ENCODE measurements around the gene FAAP24. TPM values are rescaled to one million over a fixed set of nuclear protein-coding genes. Genes with fewer than 3 reads are reported as not detected.
"Not testable (repeated sequence)": the region's sequence is repeated elsewhere in the genome, so short reads cannot be mapped to it uniquely, and the experiment has no call there.

Gene FAAP24
- total and polyA plus RNA-seq, 4 experiments from 2014 or later, result 0.78 to 2.3 (median 1.6) TPM

GRCh38 chr19:33010891-33011290, 38.8 kb downstream of the FAAP24 start:
- POLR2A ChIA-PET (ENCODE audit: partially characterized antibody); H3K36me3 Mint-ChIP-seq; H3K27ac ChIP-seq (ENCODE audit: low read depth, low read length); H3K36me3 ChIP-seq (ENCODE audit: insufficient read depth, low read length); H3K9me3 Mint-ChIP-seq; H3K4me1 ChIP-seq (ENCODE audit: insufficient read depth, low read length); H3K9me3 ChIP-seq (ENCODE audit: control insufficient read depth in 1 of 2, low read length in 2 of 2); DNase-seq; H3K4me3 Mint-ChIP-seq; intact Hi-C loops (cut with micrococcal nuclease); CTCF ChIA-PET (ENCODE audit: partially characterized antibody); H3K4me1 Mint-ChIP-seq; H3K27me3 Mint-ChIP-seq; H3K4me3 ChIP-seq (ENCODE audit: low read length in 2 of 2); H3K27ac Mint-ChIP-seq; H3K27me3 ChIP-seq (ENCODE audit: insufficient read depth, low read length): not testable (repeated sequence)

- peaks cover 0 to 8% (median under 1%) of the 10 kb centered on the region in 8 donors for H3K9me3 Mint-ChIP-seq
- no peak overlapping the region for H3K27ac Mint-ChIP-seq
- Histone ChIP-seq H3K36me3 (ENCODE audit: insufficient read depth, low read length) (no peaks in the 10 kb centered on the region), H3K9me3 (ENCODE audit: control insufficient read depth in 1 of 2, low read length in 2 of 2) (no peaks in the 10 kb centered on the region), H3K4me3 (ENCODE audit: low read length in 2 of 2) (no peak overlapping the region), H3K27me3 (ENCODE audit: insufficient read depth, low read length) (no peaks in the 10 kb centered on the region), H3K27ac (ENCODE audit: low read depth, low read length) (no peak overlapping the region), H3K4me1 (ENCODE audit: insufficient read depth, low read length) (no peaks in the 10 kb centered on the region)
- CTCF ChIA-PET (ENCODE audit: partially characterized antibody), result no interaction called here
- no peak for DNase-seq
- no peaks in the 10 kb centered on the region for H3K4me1 Mint-ChIP-seq
- intact Hi-C loops (cut with micrococcal nuclease), result no loop called here
- H3K27me3 Mint-ChIP-seq, result peaks cover 0 to 2% of the 10 kb centered on the region in 2 donors
- H3K36me3 Mint-ChIP-seq, result no peaks in the 10 kb centered on the region
- no peak overlapping the region for H3K4me3 Mint-ChIP-seq
- POLR2A ChIA-PET (ENCODE audit: partially characterized antibody), result no interaction called here
Observed at GRCh38 chr19:33022472-33023116, 50.6 kb downstream of the FAAP24 start.

GRCh38 chr19:33024398-33024797, 52.4 kb downstream of the FAAP24 start:
- POLR2A ChIA-PET (ENCODE audit: partially characterized antibody), result no interaction called here

GRCh38 chr19:33025468-33026238, 53.6 kb downstream of the FAAP24 start:
- H3K4me3 ChIP-seq (ENCODE audit: low read length in 2 of 2); H3K27ac ChIP-seq (ENCODE audit: low read depth, low read length); H3K27me3 ChIP-seq (ENCODE audit: insufficient read depth, low read length); intact Hi-C loops (cut with micrococcal nuclease); H3K36me3 ChIP-seq (ENCODE audit: insufficient read depth, low read length); POLR2A ChIA-PET (ENCODE audit: partially characterized antibody); H3K9me3 ChIP-seq (ENCODE audit: control insufficient read depth in 1 of 2, low read length in 2 of 2); H3K27ac Mint-ChIP-seq; H3K4me3 Mint-ChIP-seq; H3K36me3 Mint-ChIP-seq; H3K27me3 Mint-ChIP-seq; H3K4me1 ChIP-seq (ENCODE audit: insufficient read depth, low read length); DNase-seq; H3K4me1 Mint-ChIP-seq: not testable (repeated sequence)
- peaks cover 0 to 28% (median 11%) of the 10 kb centered on the region in 8 donors for H3K9me3 Mint-ChIP-seq
- CTCF ChIA-PET (ENCODE audit: partially characterized antibody), result interaction anchor here (0.7 kb wide), 1 partner anchor 50 kb away, joined by 3 read pairs; no protein-coding TSS in a partner anchor

More at GRCh38 chr19:33024398-33024797, 52.4 kb downstream of the FAAP24 start:
- H3K4me3 Mint-ChIP-seq, result no peak overlapping the region
- CTCF ChIA-PET (ENCODE audit: partially characterized antibody), result no interaction called here
- peaks cover 0 to 3% of the 10 kb centered on the region in 2 donors for H3K36me3 Mint-ChIP-seq
- no peak overlapping the region for H3K4me3 ChIP-seq (ENCODE audit: low read length in 2 of 2)
- no peaks in the 10 kb centered on the region for H3K9me3 ChIP-seq (ENCODE audit: control insufficient read depth in 1 of 2, low read length in 2 of 2)
- peaks cover 0 to 2% of the 10 kb centered on the region in 2 donors for H3K27me3 Mint-ChIP-seq
- H3K4me1 ChIP-seq (ENCODE audit: insufficient read depth, low read length), result no peaks in the 10 kb centered on the region
- H3K4me1 Mint-ChIP-seq, result no peaks in the 10 kb centered on the region
- peaks cover 0 to 24% (median 9%) of the 10 kb centered on the region in 8 donors for H3K9me3 Mint-ChIP-seq
- H3K27ac ChIP-seq (ENCODE audit: low read depth, low read length), result no peak overlapping the region
- intact Hi-C loops (cut with micrococcal nuclease), result no loop called here
- no peaks in the 10 kb centered on the region for H3K27me3 ChIP-seq (ENCODE audit: insufficient read depth, low read length)
- no peak for DNase-seq
- no peaks in the 10 kb centered on the region for H3K36me3 ChIP-seq (ENCODE audit: insufficient read depth, low read length)
- H3K27ac Mint-ChIP-seq, result no peak overlapping the region

GRCh38 chr19:33026602-33027001, 54.6 kb downstream of the FAAP24 start:
- H3K36me3 Mint-ChIP-seq; H3K27ac ChIP-seq (ENCODE audit: low read depth, low read length); H3K4me1 Mint-ChIP-seq; H3K27me3 ChIP-seq (ENCODE audit: insufficient read depth, low read length); H3K36me3 ChIP-seq (ENCODE audit: insufficient read depth, low read length); H3K4me1 ChIP-seq (ENCODE audit: insufficient read depth, low read length); H3K9me3 ChIP-seq (ENCODE audit: control insufficient read depth in 1 of 2, low read length in 2 of 2); POLR2A ChIA-PET (ENCODE audit: partially characterized antibody); H3K4me3 Mint-ChIP-seq; H3K4me3 ChIP-seq (ENCODE audit: low read length in 2 of 2); H3K27ac Mint-ChIP-seq; DNase-seq; intact Hi-C loops (cut with micrococcal nuclease); H3K27me3 Mint-ChIP-seq: not testable (repeated sequence)
- peaks cover 0 to 30% (median 11%) of the 10 kb centered on the region in 8 donors for H3K9me3 Mint-ChIP-seq
- CTCF ChIA-PET (ENCODE audit: partially characterized antibody), result interaction anchor here (0.7 kb wide), 1 partner anchor 51 kb away, joined by 3 read pairs; no protein-coding TSS in a partner anchor

Other genes starting within 250 kb of the FAAP24 start
- 1 to 10 TPM in 1 of 2 experiments, under 1 TPM in 1; 0.86 to 1.5 TPM for gene SLC7A9, start 102.5 kb upstream of the FAAP24 start, total RNA-seq
- not detected for gene SLC7A9, start 102.5 kb upstream of the FAAP24 start, polyA plus RNA-seq
- 10 to 100 TPM; 20.2 to 20.6 TPM for gene CEP89, start 284 bp upstream of the FAAP24 start, total RNA-seq
- 10 to 100 TPM in 1 of 2 donors, 1 to 10 TPM in 1; 4.9 to 15.5 TPM for gene CEP89, start 284 bp upstream of the FAAP24 start, polyA plus RNA-seq
- under 1 TPM; 0.14 to 0.20 TPM for gene RHPN2, start 92.6 kb downstream of the FAAP24 start, total RNA-seq
- under 1 TPM in 1 of 2 donors, not detected in 1; 0.22 TPM for gene RHPN2, start 92.6 kb downstream of the FAAP24 start, polyA plus RNA-seq
- 10 to 100 TPM; 15.5 to 16.7 TPM for gene GPATCH1, start 108.9 kb downstream of the FAAP24 start, total RNA-seq
- 1 to 10 TPM; 3.3 to 6.0 TPM for gene GPATCH1, start 108.9 kb downstream of the FAAP24 start, polyA plus RNA-seq
- under 1 TPM; 0.58 TPM for gene WDR88, start 159.9 kb downstream of the FAAP24 start, total RNA-seq
- gene WDR88, start 159.9 kb downstream of the FAAP24 start, polyA plus RNA-seq, result under 1 TPM; 0.11 to 0.28 TPM
- under 1 TPM in 1 of 2 experiments, not detected in 1; 0.32 TPM for gene LRP3, start 222.1 kb downstream of the FAAP24 start, total RNA-seq
- gene LRP3, start 222.1 kb downstream of the FAAP24 start, polyA plus RNA-seq, result not detected

All from CD4-positive, alpha-beta memory T cell (primary cell).